Lower lobe of right lung (tissue), 2 donors: ENCODE measurements around the gene KLHDC4. TPM values are rescaled to one million over a fixed set of nuclear protein-coding genes. Genes with fewer than 3 reads are reported as not detected.

Experiments
- ATAC-seq, 2 donors: fragments of 200-7000 bp; cut with Tn5 transposase; one replicate each; pipeline ENCODE4 v1.9.1; 2020 to 2022; ENCODE audit warnings: mild to moderate bottlenecking in 2 of 2, moderate library complexity in 2 of 2
- DNase-seq: peaks from one replicate; pipeline ENCODE4 v3.0.0-alpha.2; 2020
- H3K27ac ChIP-seq: fragments of 200-600 bp; one replicate; pipeline ENCODE4 v1.8.0; 2022
- H3K27me3 ChIP-seq: fragments of 200-600 bp; one replicate; pipeline ENCODE4 v1.8.0; 2022; ENCODE audit warnings: low read depth
- H3K36me3 ChIP-seq: fragments of 200-600 bp; one replicate; pipeline ENCODE4 v1.8.0; 2022; ENCODE audit warnings: mild to moderate bottlenecking
- H3K4me1 ChIP-seq: fragments of 200-600 bp; one replicate; pipeline ENCODE4 v1.8.0; 2022
- H3K4me3 ChIP-seq: fragments of 200-600 bp; one replicate; pipeline ENCODE4 v1.8.0; 2022; ENCODE audit warnings: mild to moderate bottlenecking
- H3K9me3 ChIP-seq: fragments of 200-600 bp; one replicate; pipeline ENCODE4 v1.8.0; 2022
- CTCF ChIP-seq: fragments of 200-600 bp; IDR thresholded peaks from one replicate; pipeline ENCODE4 v1.8.0; 2022; ENCODE audit warnings: antibody characterized with exemption, mild to moderate bottlenecking
- intact Hi-C: fragments of 100-400 bp; cut with DNase I; formaldehyde crosslinking; loops from one replicate; pipeline ENCODE4 v1.11.0; 2022
- total RNA-seq: library from RNA; stranded (reverse); fragmentation: NEBNext Ultra II Directional; extraction: Animal tissue kit (Norgen Biotek cat#: 25700); gene quantifications from one replicate; pipeline ENCODE4 v1.2.1, GENCODE V29; 2021
- donor health status: DM: no; HTN: yes; CAD: no; lungs with severe emphysema.

KLHDC4 gene
- total RNA-seq, 1 donor from 2014 or later = 33.9 TPM

GRCh38 chr16:87675111-87675719 lies 90.6 kb downstream of the KLHDC4 start:
- Histone ChIP-seq H3K27ac (no peak overlapping the region), H3K27me3 (peaks cover 9% of the 10 kb centered on the region), H3K36me3 (no peaks in the 10 kb centered on the region), H3K4me1 (no peaks in the 10 kb centered on the region), H3K9me3 (no peaks in the 10 kb centered on the region), H3K4me3 (no peak overlapping the region)
- no peak for ATAC-seq
- intact Hi-C loops = no loop called here
- DNase-seq = no peak
- no peak for TF ChIP-seq CTCF

GRCh38 chr16:87674419-87674818 lies 91.4 kb downstream of the KLHDC4 start:
- TF ChIP-seq CTCF = no peak
- H3K36me3 ChIP-seq = no peaks in the 10 kb centered on the region
- no peak overlapping the region for H3K4me3 ChIP-seq
- DNase-seq (no peak), ATAC-seq (no peak)
- H3K27me3 ChIP-seq = peaks cover 11% of the 10 kb centered on the region
- intact Hi-C loops = no loop called here
- H3K4me1 ChIP-seq = no peaks in the 10 kb centered on the region
- no peaks in the 10 kb centered on the region for H3K9me3 ChIP-seq
- no peak overlapping the region for H3K27ac ChIP-seq

GRCh38 chr16:87671715-87672270 lies 94.0 kb downstream of the KLHDC4 start:
- ATAC-seq (no peak), DNase-seq (no peak)
- Histone ChIP-seq H3K9me3 (no peaks in the 10 kb centered on the region), H3K4me1 (no peaks in the 10 kb centered on the region), H3K36me3 (no peaks in the 10 kb centered on the region), H3K27me3 (peaks cover 19% of the 10 kb centered on the region), H3K4me3 (no peak overlapping the region), H3K27ac (no peak overlapping the region)
- TF ChIP-seq CTCF = no peak
- intact Hi-C loops = no loop called here

DNA sequence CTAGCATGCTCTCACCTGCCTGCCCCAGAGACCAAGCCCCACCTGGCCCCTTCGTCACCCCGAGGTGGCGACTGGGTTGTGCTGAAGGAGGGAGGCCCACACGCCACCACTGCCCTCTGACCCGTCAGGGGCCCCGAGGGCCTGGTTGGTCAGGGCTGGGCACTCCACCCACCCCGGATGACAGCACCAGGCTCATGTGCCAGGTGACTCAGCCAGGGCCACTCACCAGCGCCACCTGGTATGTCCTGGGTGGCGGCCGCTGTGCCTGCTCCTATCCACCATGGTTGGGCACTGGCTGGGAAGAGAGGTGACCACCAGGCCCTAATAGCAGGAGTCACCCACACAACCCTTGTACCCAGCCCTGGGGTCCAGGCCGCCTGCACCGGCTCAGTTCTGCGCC lies 94.6 kb downstream of the KLHDC4 start:
- DNase-seq = no peak
- Histone ChIP-seq H3K4me1 (no peaks in the 10 kb centered on the region), H3K36me3 (no peaks in the 10 kb centered on the region), H3K27me3 (peaks cover 23% of the 10 kb centered on the region), H3K4me3 (no peak overlapping the region), H3K9me3 (no peaks in the 10 kb centered on the region), H3K27ac (no peak overlapping the region)
- intact Hi-C loops = no loop called here
- no peak for ATAC-seq
- TF ChIP-seq CTCF = no peak

GRCh38 chr16:87669672-87670071 lies 96.1 kb downstream of the KLHDC4 start:
- Histone ChIP-seq H3K9me3 (no peaks in the 10 kb centered on the region), H3K27me3 (peaks cover 27% of the 10 kb centered on the region), H3K4me3 (no peak overlapping the region), H3K27ac (no peak overlapping the region), H3K36me3 (no peaks in the 10 kb centered on the region), H3K4me1 (no peaks in the 10 kb centered on the region)
- ATAC-seq = no peak
- intact Hi-C loops = no loop called here
- TF ChIP-seq CTCF = no peak
- no peak for DNase-seq
